ENCODE data around the gene AMBRA1. TPM values are rescaled to one million over a fixed set of nuclear protein-coding genes. Genes with fewer than 3 reads are reported as not detected.

The AMBRA1 gene
- total and polyA plus RNA-seq, 2 donors from 2014 or later: 8.0 to 32.6 TPM

- H3K9me3 ChIP-seq (ENCODE audit: control insufficient read depth in 2 of 3, insufficient read depth in 1 of 3, low read length in 3 of 3): no peaks in the 10 kb centered on the region
- peaks cover 0 to 18% (median 7%) of the 10 kb centered on the region in 3 donors for H3K4me1 ChIP-seq (ENCODE audit: control insufficient read depth in 2 of 3, insufficient read depth in 2 of 3, low read depth in 1 of 3, low read length in 3 of 3)
- no peak overlapping the region for H3K27ac ChIP-seq (ENCODE audit: low read depth in 2 of 2, low read length in 2 of 2)
- H3K4me3 ChIP-seq (ENCODE audit: low read length in 3 of 3): no peak overlapping the region
- peaks cover 13% of the 10 kb centered on the region for H3K27me3 ChIP-seq (ENCODE audit: control insufficient read depth, insufficient read depth, low read length)
- H3K9ac ChIP-seq (ENCODE audit: low read length in 3 of 3): no peak overlapping the region
- FAIRE-seq: no peak
- H3K36me3 ChIP-seq (ENCODE audit: control insufficient read depth in 2 of 3, insufficient read depth in 3 of 3, low read length in 3 of 3): no peaks in the 10 kb centered on the region
- TF ChIP-seq CTCF (IDR thresholded peaks at IDR 0.05; ENCODE audit: borderline replicate concordance, extremely low read depth, insufficient read depth): no peak
- intact Hi-C loops (cut with DNase I): loop anchor here (10.0 kb wide), 1 partner anchor 149 kb away; no protein-coding TSS in a partner anchor
- DNase-seq: peak in 1 of 5 donors; percentile 45
These were observed 207.7 kb downstream of the AMBRA1 start for GRCh38 chr11:46386005-46386578.

- H3K27ac ChIP-seq (ENCODE audit: low read depth in 2 of 2, low read length in 2 of 2): no peak overlapping the region
- H3K4me3 ChIP-seq (ENCODE audit: low read length in 3 of 3): no peak overlapping the region
- peak in 2 of 5 donors; percentile 45 to 67 for DNase-seq
- intact Hi-C loops (cut with DNase I): loop anchor here (10.0 kb wide), 1 partner anchor 149 kb away; no protein-coding TSS in a partner anchor
- no peak for FAIRE-seq
- no peak for TF ChIP-seq CTCF (IDR thresholded peaks at IDR 0.05; ENCODE audit: borderline replicate concordance, extremely low read depth, insufficient read depth)
- H3K9me3 ChIP-seq (ENCODE audit: control insufficient read depth in 2 of 3, insufficient read depth in 1 of 3, low read length in 3 of 3): no peaks in the 10 kb centered on the region
- no peak overlapping the region for H3K9ac ChIP-seq (ENCODE audit: low read length in 3 of 3)
- peaks cover 8% of the 10 kb centered on the region for H3K27me3 ChIP-seq (ENCODE audit: control insufficient read depth, insufficient read depth, low read length)
- no peaks in the 10 kb centered on the region for H3K36me3 ChIP-seq (ENCODE audit: control insufficient read depth in 2 of 3, insufficient read depth in 3 of 3, low read length in 3 of 3)
- H3K4me1 ChIP-seq (ENCODE audit: control insufficient read depth in 2 of 3, insufficient read depth in 2 of 3, low read depth in 1 of 3, low read length in 3 of 3): peaks cover 0 to 16% (median 7%) of the 10 kb centered on the region in 3 donors
These were observed 208.4 kb downstream of the AMBRA1 start for GRCh38 chr11:46385169-46386004.

- Histone ChIP-seq H3K36me3 (ENCODE audit: control insufficient read depth in 2 of 3, insufficient read depth in 3 of 3, low read length in 3 of 3) (no peaks in the 10 kb centered on the region), H3K27ac (ENCODE audit: low read depth in 2 of 2, low read length in 2 of 2) (no peak overlapping the region), H3K4me3 (ENCODE audit: low read length in 3 of 3) (no peak overlapping the region), H3K27me3 (ENCODE audit: control insufficient read depth, insufficient read depth, low read length) (peaks cover 3% of the 10 kb centered on the region), H3K9me3 (ENCODE audit: control insufficient read depth in 2 of 3, insufficient read depth in 1 of 3, low read length in 3 of 3) (no peaks in the 10 kb centered on the region), H3K9ac (ENCODE audit: low read length in 3 of 3) (no peak overlapping the region), H3K4me1 (ENCODE audit: control insufficient read depth in 2 of 3, insufficient read depth in 2 of 3, low read depth in 1 of 3, low read length in 3 of 3) (peaks cover 0 to 8% (median 4%) of the 10 kb centered on the region in 3 donors)
- FAIRE-seq: no peak
- intact Hi-C loops (cut with DNase I): loop anchor here (10.0 kb wide), 1 partner anchor 151 kb away; no protein-coding TSS in a partner anchor
- no peak for TF ChIP-seq CTCF (IDR thresholded peaks at IDR 0.05; ENCODE audit: borderline replicate concordance, extremely low read depth, insufficient read depth)
- peak in 2 of 5 donors; percentile 45 to 50 for DNase-seq
These were observed 209.7 kb downstream of the AMBRA1 start for GRCh38 chr11:46383974-46384701.
